GM21447 (cell line): Measurements from ENCODE around the gene DGKQ.

Experiments
- ATAC-seq: cut with Tn5 transposase; IDR thresholded peaks from one replicate; pipeline ENCODE4 v1.9.1; 2021; ENCODE audit not compliant: unreplicated experiment

DGKQ gene

GRCh38 chr4:909821-910220, 63.5 kb downstream of the DGKQ start:
- no peak for ATAC-seq

- no peak for ATAC-seq
These were observed 64.2 kb downstream of the DGKQ start for GRCh38 chr4:909131-909571.
